Choroid plexus epithelial cell (primary cell): Measurements from ENCODE around the gene TFR2.

Source experiments
- DNase-seq: peaks from one replicate; pipeline ENCODE4 v3.0.0-alpha.2; 2010; ENCODE audit warnings: low read depth
- H3K4me3 ChIP-seq: 2 replicates; pipeline ENCODE4 v1.5.1; 2011; ENCODE audit warnings: low read depth, mild to moderate bottlenecking, control low read depth, low read length, moderate library complexity
- CTCF ChIP-seq: conservative IDR thresholded peaks from 2 replicates; pipeline ENCODE4 v1.5.1; 2011; ENCODE audit warnings: low read depth, mild to moderate bottlenecking, control low read depth, inconsistent platforms, low read length, moderate library complexity

The TFR2 gene

GRCh38 chr7:100626530-100627237 lies 14.7 kb downstream of the TFR2 start:
- peak; percentile 82 for DNase-seq
- peak overlapping the region; percentile 11 for H3K4me3 ChIP-seq
- no peak for TF ChIP-seq CTCF

- no peak for DNase-seq
- no peak overlapping the region for H3K4me3 ChIP-seq
- TF ChIP-seq CTCF = no peak
These were observed 15.3 kb downstream of the TFR2 start for GRCh38 chr7:100626055-100626454.

GRCh38 chr7:100623951-100624824 lies 17.2 kb downstream of the TFR2 start:
- H3K4me3 ChIP-seq = no peak overlapping the region
- TF ChIP-seq CTCF = no peak
- DNase-seq = no peak

GRCh38 chr7:100621554-100621953 lies 19.8 kb downstream of the TFR2 start:
- no peak for TF ChIP-seq CTCF
- H3K4me3 ChIP-seq = no peak overlapping the region
- no peak for DNase-seq

GRCh38 chr7:100620804-100621203 lies 20.5 kb downstream of the TFR2 start:
- no peak for DNase-seq
- TF ChIP-seq CTCF = no peak
- H3K4me3 ChIP-seq = no peak overlapping the region

GRCh38 chr7:100620239-100620638 lies 21.1 kb downstream of the TFR2 start:
- H3K4me3 ChIP-seq = no peak overlapping the region
- DNase-seq = no peak
- TF ChIP-seq CTCF = no peak
